Hepatocyte (in vitro differentiated cells): ENCODE measurements around the gene SUMO4. TPM values are rescaled to one million over a fixed set of nuclear protein-coding genes. Genes with fewer than 3 reads are reported as not detected.

Experiments
- DNase-seq: peaks from one replicate; pipeline ENCODE4 v3.0.0-alpha.2; 2016; ENCODE audit warnings: low spot score
- H2AFZ ChIP-seq: fragments of 200-600 bp; sonication (generic); 2 replicates; pipeline ENCODE4 v1.6.0; 2016; ENCODE audit warnings: antibody characterized with exemption, mild to moderate bottlenecking
- H3K27ac ChIP-seq: fragments of 200-600 bp; sonication (generic); 2 replicates; pipeline ENCODE4 v1.5.1; 2016; ENCODE audit warnings: mild to moderate bottlenecking
- H3K27me3 ChIP-seq: fragments of 200-600 bp; sonication (generic); 2 replicates; pipeline ENCODE4 v1.6.1; 2016
- H3K36me3 ChIP-seq: fragments of 200-600 bp; sonication (generic); replicated peaks from 2 replicates; pipeline ENCODE4 v1.5.1; 2016; ENCODE audit warnings: low read depth; ENCODE audit not compliant: insufficient read depth
- H3K4me1 ChIP-seq: fragments of 200-600 bp; sonication (generic); 2 replicates; pipeline ENCODE4 v1.5.1; 2016; ENCODE audit warnings: mild to moderate bottlenecking, moderate library complexity; ENCODE audit not compliant: insufficient read depth
- H3K4me2 ChIP-seq: fragments of 200-600 bp; sonication (generic); 2 replicates; pipeline ENCODE4 v1.6.0; 2016
- H3K4me3 ChIP-seq: fragments of 200-600 bp; sonication (generic); 2 replicates; pipeline ENCODE4 v1.5.1; 2016; ENCODE audit warnings: mild to moderate bottlenecking
- H3K79me2 ChIP-seq: fragments of 200-600 bp; sonication (generic); 2 replicates; pipeline ENCODE4 v1.6.0; 2017; ENCODE audit warnings: mild to moderate bottlenecking
- H3K9me2 ChIP-seq: fragments of 200-600 bp; sonication (generic); replicated peaks from 2 replicates; pipeline ENCODE4 v1.6.0; 2017; ENCODE audit warnings: mild to moderate bottlenecking; ENCODE audit not compliant: insufficient read depth
- H3K9me3 ChIP-seq: fragments of 200-600 bp; sonication (generic); 2 replicates; pipeline ENCODE4 v1.5.1; 2016; ENCODE audit warnings: low read depth, mild to moderate bottlenecking
- H4K20me1 ChIP-seq: fragments of 200-600 bp; sonication (generic); 2 replicates; pipeline ENCODE4 v1.6.0; 2016; ENCODE audit warnings: mild to moderate bottlenecking; ENCODE audit not compliant: insufficient read depth, poor library complexity, severe bottlenecking
- CTCF ChIP-seq: fragments of 200-600 bp; sonication (generic); IDR thresholded peaks from 2 replicates; pipeline ENCODE4 v1.5.1; 2016; ENCODE audit warnings: antibody characterized with exemption, mild to moderate bottlenecking; ENCODE audit not compliant: poor library complexity
- EZH2 ChIP-seq: fragments of 200-600 bp; sonication (generic); IDR thresholded peaks from 2 replicates; pipeline ENCODE4 v1.6.1; 2016; ENCODE audit warnings: antibody characterized with exemption, mild to moderate bottlenecking, borderline replicate concordance
- EZH2phosphoT487 ChIP-seq: fragments of 200-600 bp; sonication (generic); IDR thresholded peaks from one replicate; pipeline ENCODE4 v1.6.1; 2018; ENCODE audit warnings: antibody characterized with exemption, mild to moderate bottlenecking, low read depth, moderate library complexity; ENCODE audit not compliant: unreplicated experiment, severe bottlenecking
- WGBS: methylation state at CpG from one replicate; pipeline ENCODE4 v1.1.6; 2016; ENCODE audit warnings: low lambda C conversion rate; ENCODE audit errors: missing lambda C conversion rate; 5-methylcytosine and 5-hydroxymethylcytosine counted together
- polyA plus RNA-seq: library from polyadenylated mRNA; unstranded; fragments of >200 nt; fragmentation: Nextera tagmentation; extraction: Ambion mirVana; gene quantifications from 2 replicates; pipeline ENCODE4 v1.2.1, GENCODE V29; 2016
- total RNA-seq: library from RNA; depleted of rRNA; stranded (reverse); fragments of >200 nt; gene quantifications from 2 replicates; pipeline ENCODE4 v1.2.3, GENCODE V29; 2014

Gene SUMO4
- total and polyA plus RNA-seq, 2 experiments from 2014 or later: 0.36 to 2.6 TPM

GRCh38 chr6:149387779-149388512 is 12.1 kb upstream of the SUMO4 start:
- Histone ChIP-seq H3K27me3 (no peaks in the 10 kb centered on the region), H3K9me2 (no peaks in the 10 kb centered on the region), H3K9me3 (no peaks in the 10 kb centered on the region), H2AFZ (no peak overlapping the region), H3K4me3 (no peak overlapping the region), H3K27ac (peak overlapping the region; percentile 56), H3K36me3 (no peaks in the 10 kb centered on the region), H3K4me1 (peaks cover 15% of the 10 kb centered on the region), H3K4me2 (peak overlapping the region; percentile 13), H3K79me2 (peaks cover 59% of the 10 kb centered on the region), H4K20me1 (peaks cover 3% of the 10 kb centered on the region)
- TF ChIP-seq EZH2phosphoT487 (no peak), EZH2 (no peak), CTCF (no peak)
- 30% methylated on average over 1 of the region's 1 CpG for WGBS
- DNase-seq: peak; percentile 6

GRCh38 chr6:149389509-149390297 is 10.4 kb upstream of the SUMO4 start:
- 88% methylated on average over 3 of the region's 3 CpGs for WGBS
- Histone ChIP-seq H4K20me1 (peaks cover 9% of the 10 kb centered on the region), H3K27ac (no peak overlapping the region), H3K27me3 (no peaks in the 10 kb centered on the region), H2AFZ (no peak overlapping the region), H3K9me3 (no peaks in the 10 kb centered on the region), H3K36me3 (no peaks in the 10 kb centered on the region), H3K79me2 (peaks cover 72% of the 10 kb centered on the region), H3K4me2 (no peak overlapping the region), H3K4me1 (peaks cover 19% of the 10 kb centered on the region), H3K9me2 (no peaks in the 10 kb centered on the region), H3K4me3 (no peak overlapping the region)
- TF ChIP-seq EZH2 (no peak), CTCF (no peak), EZH2phosphoT487 (no peak)
- no peak for DNase-seq

GRCh38 chr6:149392093-149392492 is 8.0 kb upstream of the SUMO4 start:
- Histone ChIP-seq H3K36me3 (no peaks in the 10 kb centered on the region), H3K79me2 (peaks cover 72% of the 10 kb centered on the region), H4K20me1 (peaks cover 13% of the 10 kb centered on the region)

More at GRCh38 chr6:149392093-149392492, 8.0 kb upstream of the SUMO4 start:
- no peak overlapping the region for H2AFZ ChIP-seq
- H3K4me1 ChIP-seq: peaks cover 14% of the 10 kb centered on the region
- H3K9me2 ChIP-seq: no peaks in the 10 kb centered on the region
- no peak for DNase-seq
- no peak overlapping the region for H3K4me2 ChIP-seq
- no peaks in the 10 kb centered on the region for H3K9me3 ChIP-seq
- H3K27me3 ChIP-seq: no peaks in the 10 kb centered on the region
- no peak for TF ChIP-seq CTCF
- no peak for TF ChIP-seq EZH2phosphoT487
- TF ChIP-seq EZH2: no peak
- H3K27ac ChIP-seq: no peak overlapping the region
- no peak overlapping the region for H3K4me3 ChIP-seq
- 96% methylated on average over 6 of the region's 6 CpGs for WGBS
